RWPE1 (cell line): ENCODE data around the gene FAM174B.

Experiments used
- CTCF ChIA-PET: fragments of 350-600 bp; sonication (Branson Sonifier 250); formaldehyde crosslinking; extraction: SDS; loops from one replicate; lab custom pipeline; 2021; lab: Yijun Ruan, JAX
- POLR2A ChIA-PET: fragments of 400-600 bp; formaldehyde crosslinking; extraction: SDS; loops from one replicate; lab custom pipeline; 2020; ENCODE audit warnings: antibody characterized with exemption; ENCODE audit not compliant: low non-redundant PET; lab: Yijun Ruan, JAX
- DNase-seq: peaks from one replicate; pipeline ENCODE4 v3.0.0; 2012; ENCODE audit warnings: low spot score
- H3K27ac ChIP-seq: fragments of 450-650 bp; 2 replicates; pipeline ENCODE4 v1.5.1; 2017
- TF ChIP-seq, protein P1 (sequence below): fragments of 450-650 bp; conservative IDR thresholded peaks from 2 replicates; pipeline ENCODE4 v1.5.1; 2017; ENCODE audit warnings: low read depth, mild to moderate bottlenecking

Gene FAM174B

DNA sequence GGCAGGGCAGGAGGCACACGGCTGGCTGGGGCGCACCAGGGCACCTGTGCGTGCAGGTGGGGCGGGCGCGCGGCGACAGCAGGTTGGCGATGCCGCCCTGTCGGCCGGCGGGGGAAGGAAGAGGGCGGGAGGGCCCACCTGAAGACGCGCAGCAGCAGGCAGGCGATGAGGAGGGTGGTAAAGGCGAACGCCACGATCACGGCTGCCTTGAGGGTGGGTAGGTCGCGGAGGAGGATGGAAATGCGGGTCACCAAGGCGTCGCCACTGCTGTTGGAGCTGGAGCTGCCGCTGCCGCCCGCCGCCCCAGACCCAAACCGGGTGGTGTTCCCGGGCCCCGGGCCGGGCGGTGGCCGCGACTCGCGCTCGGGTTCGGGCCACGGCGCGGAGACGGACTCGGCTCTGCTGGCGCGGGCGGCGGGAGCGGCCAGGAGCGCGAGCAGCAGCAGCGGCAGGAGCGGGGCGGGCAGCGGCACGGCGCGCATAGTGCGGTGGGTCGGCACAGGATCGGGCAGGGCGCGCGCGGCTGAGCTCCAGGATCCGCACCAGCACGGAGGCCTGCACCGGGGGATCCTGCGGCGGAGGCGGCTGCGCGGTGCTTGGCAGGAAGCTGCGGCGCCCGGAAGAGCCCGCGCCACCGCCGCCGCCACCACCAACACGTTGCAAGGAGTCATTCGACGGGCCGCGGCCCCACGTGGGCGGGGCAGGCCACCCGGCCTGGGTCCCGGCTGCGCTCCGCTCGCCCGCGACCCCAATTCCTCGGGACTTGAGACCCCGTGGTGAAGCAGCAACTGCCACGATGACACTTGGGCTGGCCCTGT, at the start of gene FAM174B:
TSS of gene FAM174B (minus strand) at position 598 of the 818 bp plus-strand sequence.
- DNase-seq, result no peak
- H3K27ac ChIP-seq, result no peak within 1 kb of the TSS
- CTCF ChIA-PET, result interaction anchor here (0.7 kb wide), 1 partner anchor 35 kb away, joined by 5 read pairs; no protein-coding TSS in a partner anchor

GRCh38 chr15:92696096-92696495, 40.5 kb upstream of the FAM174B start:
- no peak overlapping the region for H3K27ac ChIP-seq
- CTCF ChIA-PET, result interaction anchor here (0.6 kb wide), 1 partner anchor 227 kb away, joined by 3 read pairs; no protein-coding TSS in a partner anchor
- TF ChIP-seq, protein P1, sequence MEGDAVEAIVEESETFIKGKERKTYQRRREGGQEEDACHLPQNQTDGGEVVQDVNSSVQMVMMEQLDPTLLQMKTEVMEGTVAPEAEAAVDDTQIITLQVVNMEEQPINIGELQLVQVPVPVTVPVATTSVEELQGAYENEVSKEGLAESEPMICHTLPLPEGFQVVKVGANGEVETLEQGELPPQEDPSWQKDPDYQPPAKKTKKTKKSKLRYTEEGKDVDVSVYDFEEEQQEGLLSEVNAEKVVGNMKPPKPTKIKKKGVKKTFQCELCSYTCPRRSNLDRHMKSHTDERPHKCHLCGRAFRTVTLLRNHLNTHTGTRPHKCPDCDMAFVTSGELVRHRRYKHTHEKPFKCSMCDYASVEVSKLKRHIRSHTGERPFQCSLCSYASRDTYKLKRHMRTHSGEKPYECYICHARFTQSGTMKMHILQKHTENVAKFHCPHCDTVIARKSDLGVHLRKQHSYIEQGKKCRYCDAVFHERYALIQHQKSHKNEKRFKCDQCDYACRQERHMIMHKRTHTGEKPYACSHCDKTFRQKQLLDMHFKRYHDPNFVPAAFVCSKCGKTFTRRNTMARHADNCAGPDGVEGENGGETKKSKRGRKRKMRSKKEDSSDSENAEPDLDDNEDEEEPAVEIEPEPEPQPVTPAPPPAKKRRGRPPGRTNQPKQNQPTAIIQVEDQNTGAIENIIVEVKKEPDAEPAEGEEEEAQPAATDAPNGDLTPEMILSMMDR, result no peak
- no peak for DNase-seq
- POLR2A ChIA-PET, result no interaction called here

More for the DNA sequence above, at the start of gene FAM174B:
- POLR2A ChIA-PET, result no interaction called here
- TF ChIP-seq, protein P1, result no peak

- no peak for DNase-seq
- ChIA-PET POLR2A (no interaction called here), CTCF (no interaction called here)
- TF ChIP-seq, protein P1, result no peak
- no peak overlapping the region for H3K27ac ChIP-seq
These were observed 38.2 kb upstream of the FAM174B start for GRCh38 chr15:92693691-92694331.

GRCh38 chr15:92690395-92690794, 34.8 kb upstream of the FAM174B start:
- CTCF ChIA-PET, result interaction anchor here (1.0 kb wide), 1 partner anchor 34 kb away, joined by 5 read pairs; the partner anchor contains the start of gene FAM174B
- no peak for DNase-seq

GRCh38 chr15:92687746-92688145, 32.2 kb upstream of the FAM174B start:
- TF ChIP-seq, protein P1, result no peak
- no peak overlapping the region for H3K27ac ChIP-seq
- POLR2A ChIA-PET, result no interaction called here
- DNase-seq, result no peak
- CTCF ChIA-PET, result no interaction called here

More at GRCh38 chr15:92690395-92690794, 34.8 kb upstream of the FAM174B start:
- no peak overlapping the region for H3K27ac ChIP-seq
- POLR2A ChIA-PET, result no interaction called here
- TF ChIP-seq, protein P1, result no peak

DNA sequence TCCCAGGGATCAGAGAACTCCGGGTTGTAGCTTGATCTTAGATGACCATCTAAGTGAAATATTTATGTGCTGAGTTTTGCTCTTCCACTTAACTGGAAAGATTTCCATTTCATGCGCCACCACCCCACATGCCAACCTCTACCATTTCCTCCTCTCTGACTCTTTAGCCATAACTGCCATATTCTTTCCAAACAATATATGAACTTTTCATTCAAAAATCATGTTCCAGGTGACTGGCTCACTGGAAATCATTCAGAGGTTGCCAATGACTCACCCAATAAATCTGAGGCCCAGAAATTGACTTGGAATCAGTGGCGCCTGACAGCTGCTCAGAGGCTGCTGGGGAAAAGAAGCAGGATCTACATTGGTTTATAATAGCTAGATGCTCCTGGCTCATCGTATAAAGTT, 31.6 kb upstream of the FAM174B start:
- ChIA-PET POLR2A (no interaction called here), CTCF (no interaction called here)
- TF ChIP-seq, protein P1, result no peak
- H3K27ac ChIP-seq, result no peak overlapping the region
- no peak for DNase-seq
